Uterus (tissue), 2 donors: ENCODE data around the gene NUP62.

Experiments
- CTCF ChIP-seq, 4 experiments: fragments of 200-600 bp in 2 of 4; fragments of 450-650 bp in 2 of 4; sonication (generic) in 2 of 4; IDR thresholded peaks; one replicate each; pipeline ENCODE4 v1.5.1; 2016 to 2019; ENCODE audit warnings: antibody characterized with exemption in 4 of 4, mild to moderate bottlenecking in 2 of 4, moderate library complexity in 1 of 4
- POLR2A ChIP-seq, 2 donors: fragments of 450-650 bp; IDR thresholded peaks; one replicate each; pipeline ENCODE4 v1.6.1; 2016; ENCODE audit warnings: antibody characterized with exemption in 2 of 2, mild to moderate bottlenecking in 1 of 2, moderate library complexity in 1 of 2

GRCh38 chr19:49889687-49890348 is 39.5 kb downstream of the NUP62 start:
- TF ChIP-seq CTCF (IDR thresholded peaks at IDR 0.05) (peak; percentile 37 to 83 (median 71)), POLR2A (IDR thresholded peaks at IDR 0.05) (peak in 1 of 2 donors; percentile 8)
